Lower lobe of right lung (tissue), 2 donors: Measurements from ENCODE around the gene DDX50. TPM values are rescaled to one million over a fixed set of nuclear protein-coding genes. Genes with fewer than 3 reads are reported as not detected.

ENCODE experiments used
- ATAC-seq, 2 donors: fragments of 200-7000 bp; cut with Tn5 transposase; one replicate each; pipeline ENCODE4 v1.9.1; 2020 to 2022; ENCODE audit warnings: mild to moderate bottlenecking in 2 of 2, moderate library complexity in 2 of 2
- DNase-seq: peaks from one replicate; pipeline ENCODE4 v3.0.0-alpha.2; 2020
- H3K27ac ChIP-seq: fragments of 200-600 bp; one replicate; pipeline ENCODE4 v1.8.0; 2022
- H3K27me3 ChIP-seq: fragments of 200-600 bp; one replicate; pipeline ENCODE4 v1.8.0; 2022; ENCODE audit warnings: low read depth
- H3K36me3 ChIP-seq: fragments of 200-600 bp; one replicate; pipeline ENCODE4 v1.8.0; 2022; ENCODE audit warnings: mild to moderate bottlenecking
- H3K4me1 ChIP-seq: fragments of 200-600 bp; one replicate; pipeline ENCODE4 v1.8.0; 2022
- H3K4me3 ChIP-seq: fragments of 200-600 bp; one replicate; pipeline ENCODE4 v1.8.0; 2022; ENCODE audit warnings: mild to moderate bottlenecking
- H3K9me3 ChIP-seq: fragments of 200-600 bp; one replicate; pipeline ENCODE4 v1.8.0; 2022
- intact Hi-C: fragments of 100-400 bp; cut with DNase I; formaldehyde crosslinking; loops from one replicate; pipeline ENCODE4 v1.11.0; 2022
- total RNA-seq: library from RNA; stranded (reverse); fragmentation: NEBNext Ultra II Directional; extraction: Animal tissue kit (Norgen Biotek cat#: 25700); gene quantifications from one replicate; pipeline ENCODE4 v1.2.1, GENCODE V29; 2021
- TF ChIP-seq, protein P1 (sequence below): fragments of 200-600 bp; IDR thresholded peaks from one replicate; pipeline ENCODE4 v1.8.0; 2022; ENCODE audit warnings: antibody characterized with exemption, mild to moderate bottlenecking
- donor health status: DM: no; HTN: yes; CAD: no; lungs with severe emphysema.

Gene DDX50
- total RNA-seq, 1 donor from 2014 or later: 29.3 TPM

DNA sequence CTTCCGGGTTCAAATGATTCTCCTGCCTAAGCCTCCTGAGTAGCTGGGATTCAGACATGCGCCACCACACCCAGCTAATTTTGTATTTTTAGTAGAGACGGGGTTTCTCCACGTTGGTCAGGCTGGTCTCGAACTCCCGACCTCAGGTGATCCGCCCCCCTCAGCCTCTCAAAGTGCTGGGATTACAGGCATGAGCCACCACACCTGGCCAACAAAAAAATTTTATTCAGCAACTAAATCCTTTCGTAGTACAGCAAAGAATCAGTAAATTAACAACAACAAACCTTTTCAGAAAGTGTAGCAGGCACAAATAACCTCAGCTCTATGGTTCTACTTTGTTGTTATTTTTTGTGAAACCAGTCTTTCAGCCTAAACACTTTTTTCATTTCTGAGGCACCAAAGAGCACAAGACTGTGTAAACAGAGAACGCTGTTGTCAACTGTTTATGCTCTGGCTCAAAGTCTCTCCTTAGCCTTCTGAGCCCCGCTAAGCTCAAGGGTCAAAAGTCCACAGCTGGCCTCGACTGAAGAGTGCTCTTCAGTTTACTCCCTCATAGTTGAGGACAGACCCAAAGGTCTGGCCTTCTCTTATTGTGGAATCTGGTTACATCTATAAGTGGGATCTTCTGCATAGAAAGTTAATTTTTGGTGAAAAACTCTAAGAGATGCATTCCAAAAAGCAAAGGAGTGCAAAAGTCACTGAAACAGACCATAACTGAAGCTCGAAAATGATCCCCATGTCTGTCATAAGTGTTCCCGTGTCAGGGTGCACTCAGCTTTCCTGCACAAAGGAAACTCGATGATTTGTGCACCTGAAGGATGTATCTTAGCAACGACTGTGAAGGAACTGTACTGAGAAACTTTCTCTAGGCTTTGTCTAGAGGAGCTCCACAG is 24.6 kb upstream of the DDX50 start:
- Histone ChIP-seq H3K4me3 (no peak overlapping the region), H3K27ac (no peak overlapping the region), H3K4me1 (no peaks in the 10 kb centered on the region), H3K9me3 (no peaks in the 10 kb centered on the region), H3K36me3 (no peaks in the 10 kb centered on the region), H3K27me3 (no peaks in the 10 kb centered on the region)
- ATAC-seq (no peak), DNase-seq (no peak)
- intact Hi-C loops: no loop called here
- TF ChIP-seq, protein P1, sequence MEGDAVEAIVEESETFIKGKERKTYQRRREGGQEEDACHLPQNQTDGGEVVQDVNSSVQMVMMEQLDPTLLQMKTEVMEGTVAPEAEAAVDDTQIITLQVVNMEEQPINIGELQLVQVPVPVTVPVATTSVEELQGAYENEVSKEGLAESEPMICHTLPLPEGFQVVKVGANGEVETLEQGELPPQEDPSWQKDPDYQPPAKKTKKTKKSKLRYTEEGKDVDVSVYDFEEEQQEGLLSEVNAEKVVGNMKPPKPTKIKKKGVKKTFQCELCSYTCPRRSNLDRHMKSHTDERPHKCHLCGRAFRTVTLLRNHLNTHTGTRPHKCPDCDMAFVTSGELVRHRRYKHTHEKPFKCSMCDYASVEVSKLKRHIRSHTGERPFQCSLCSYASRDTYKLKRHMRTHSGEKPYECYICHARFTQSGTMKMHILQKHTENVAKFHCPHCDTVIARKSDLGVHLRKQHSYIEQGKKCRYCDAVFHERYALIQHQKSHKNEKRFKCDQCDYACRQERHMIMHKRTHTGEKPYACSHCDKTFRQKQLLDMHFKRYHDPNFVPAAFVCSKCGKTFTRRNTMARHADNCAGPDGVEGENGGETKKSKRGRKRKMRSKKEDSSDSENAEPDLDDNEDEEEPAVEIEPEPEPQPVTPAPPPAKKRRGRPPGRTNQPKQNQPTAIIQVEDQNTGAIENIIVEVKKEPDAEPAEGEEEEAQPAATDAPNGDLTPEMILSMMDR: no peak

- intact Hi-C loops: no loop called here
- Histone ChIP-seq H3K36me3 (no peaks in the 10 kb centered on the region), H3K4me1 (no peaks in the 10 kb centered on the region), H3K27me3 (no peaks in the 10 kb centered on the region), H3K4me3 (no peak overlapping the region), H3K9me3 (no peaks in the 10 kb centered on the region), H3K27ac (no peak overlapping the region)
- ATAC-seq (no peak), DNase-seq (no peak)
- TF ChIP-seq, protein P1: no peak
These were observed 23.5 kb upstream of the DDX50 start for GRCh38 chr10:68877482-68878110.

- no peak for DNase-seq
- no peak for ATAC-seq
- TF ChIP-seq, protein P1: no peak
- Histone ChIP-seq H3K4me1 (no peaks in the 10 kb centered on the region), H3K4me3 (no peak overlapping the region), H3K27ac (no peak overlapping the region), H3K36me3 (no peaks in the 10 kb centered on the region), H3K9me3 (no peaks in the 10 kb centered on the region), H3K27me3 (no peaks in the 10 kb centered on the region)
- intact Hi-C loops: no loop called here
These were observed 22.6 kb upstream of the DDX50 start for GRCh38 chr10:68878496-68878895.

DNA sequence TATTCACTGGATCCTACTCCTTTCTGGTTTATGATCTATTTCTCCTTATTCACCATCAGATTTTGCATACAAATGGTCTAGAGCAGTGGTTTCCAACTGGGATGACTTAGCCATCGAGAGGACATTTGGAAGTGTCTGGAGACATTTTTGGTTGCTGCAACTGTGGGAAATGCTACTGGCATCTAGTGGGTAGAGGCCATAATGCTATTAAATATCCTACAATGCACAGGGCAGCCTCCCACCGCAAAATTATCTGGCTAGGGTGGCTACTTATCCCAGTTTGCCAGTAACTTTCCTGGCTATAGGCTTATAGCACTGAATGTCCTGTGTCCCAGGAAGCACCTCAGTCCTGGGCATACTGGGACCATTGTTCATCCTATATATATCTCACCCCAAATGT is 21.5 kb upstream of the DDX50 start:
- DNase-seq: no peak
- Histone ChIP-seq H3K9me3 (no peaks in the 10 kb centered on the region), H3K4me3 (no peak overlapping the region), H3K27me3 (no peaks in the 10 kb centered on the region), H3K4me1 (no peaks in the 10 kb centered on the region), H3K27ac (no peak overlapping the region), H3K36me3 (no peaks in the 10 kb centered on the region)
- no peak for ATAC-seq
- TF ChIP-seq, protein P1: no peak
- intact Hi-C loops: no loop called here

DNA sequence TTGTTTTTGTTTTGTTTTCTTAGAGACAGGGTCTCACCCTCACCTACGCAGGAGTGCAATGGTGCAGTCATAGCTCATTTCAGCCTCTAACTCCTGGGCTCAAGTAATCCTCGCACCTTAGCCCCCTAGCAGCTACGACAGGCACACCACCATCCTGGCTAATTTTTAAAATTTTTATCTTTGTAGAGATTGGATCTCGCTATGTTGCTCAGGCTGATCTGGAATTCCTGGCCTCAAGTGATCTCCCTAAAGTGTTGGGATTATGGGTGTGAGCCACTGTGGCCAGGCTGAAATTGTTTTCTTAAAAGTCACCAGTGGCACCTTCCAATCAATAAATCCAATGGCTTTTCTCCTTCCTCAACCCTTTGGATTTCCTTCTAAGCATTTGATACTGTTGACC is 20.9 kb upstream of the DDX50 start:
- intact Hi-C loops: no loop called here
- Histone ChIP-seq H3K36me3 (no peaks in the 10 kb centered on the region), H3K27me3 (no peaks in the 10 kb centered on the region), H3K9me3 (no peaks in the 10 kb centered on the region), H3K4me1 (no peaks in the 10 kb centered on the region), H3K4me3 (no peak overlapping the region), H3K27ac (no peak overlapping the region)
- DNase-seq (no peak), ATAC-seq (no peak)
- TF ChIP-seq, protein P1: no peak
